ENCODE data around the gene ATP2B2.

ATP2B2 gene

DNA sequence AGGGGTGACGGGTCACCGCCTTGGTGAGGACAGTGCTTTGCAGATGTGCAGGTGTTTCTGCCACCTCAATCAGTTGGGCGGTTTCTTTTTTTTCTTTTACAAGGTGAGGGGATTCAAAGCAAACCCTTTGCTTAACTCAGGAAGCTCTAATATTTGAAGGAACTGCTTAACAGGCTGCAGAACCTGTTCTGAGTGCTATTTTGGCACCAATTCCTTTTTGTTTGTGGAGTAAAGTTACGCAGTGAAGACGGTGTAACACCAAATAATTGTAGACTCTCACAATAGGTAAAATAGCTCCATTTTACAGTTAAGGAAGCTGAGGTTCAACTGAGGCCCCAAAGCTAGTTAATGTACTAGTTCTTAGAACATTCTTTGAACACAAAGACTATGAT is 219.3 kb downstream of the ATP2B2 start:
- DNase-seq (ENCODE audit: insufficient read length, low spot score) (no peak), FAIRE-seq (no peak)
- no peak for TF ChIP-seq POLR2A (IDR thresholded peaks at IDR 0.05; ENCODE audit: low read depth, low read length)

DNA sequence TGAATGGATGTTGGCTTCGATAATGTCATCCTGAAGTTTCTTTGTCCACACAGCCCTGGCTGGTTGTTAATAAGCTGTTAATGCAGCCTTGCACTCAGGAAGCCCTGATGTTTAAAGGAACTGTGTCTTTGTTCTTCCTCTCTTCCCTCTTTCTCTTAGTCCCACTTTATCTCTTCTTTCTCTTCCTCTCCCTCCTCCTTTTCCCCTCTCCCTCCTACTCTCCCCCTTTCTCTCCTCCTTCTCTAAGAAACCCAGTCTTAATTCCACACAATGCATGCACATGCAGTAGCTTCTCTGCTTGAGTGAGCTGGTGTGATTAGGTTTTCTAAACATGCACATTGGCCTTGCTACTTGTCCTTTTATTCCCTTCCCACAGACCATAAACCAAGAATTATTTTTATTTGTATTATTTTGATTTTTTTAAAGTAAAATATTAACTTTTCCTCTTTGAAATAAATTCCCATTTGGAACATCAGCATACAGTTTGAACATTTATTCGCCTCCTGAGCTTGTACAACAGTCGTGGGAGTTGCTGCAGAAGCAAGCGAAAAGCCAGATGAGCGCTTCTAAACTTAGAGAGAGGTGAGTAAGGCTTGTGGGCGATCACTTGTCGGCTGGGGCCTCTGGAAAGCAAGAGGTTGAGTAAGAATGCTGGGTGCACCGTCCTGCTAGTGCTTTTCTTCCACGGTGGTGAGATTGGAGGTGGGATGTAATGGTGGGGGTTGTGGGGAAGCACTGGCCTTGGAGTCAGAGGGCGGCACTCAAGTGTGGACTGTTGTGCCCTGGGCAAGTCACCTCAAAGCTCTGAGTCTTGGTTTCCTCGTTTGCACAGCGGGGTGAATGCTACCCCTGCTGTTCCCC is 219.9 kb downstream of the ATP2B2 start:
- no peak for DNase-seq (ENCODE audit: insufficient read length, low spot score)
- no peak for FAIRE-seq
- no peak for TF ChIP-seq POLR2A (IDR thresholded peaks at IDR 0.05; ENCODE audit: low read depth, low read length)

DNA sequence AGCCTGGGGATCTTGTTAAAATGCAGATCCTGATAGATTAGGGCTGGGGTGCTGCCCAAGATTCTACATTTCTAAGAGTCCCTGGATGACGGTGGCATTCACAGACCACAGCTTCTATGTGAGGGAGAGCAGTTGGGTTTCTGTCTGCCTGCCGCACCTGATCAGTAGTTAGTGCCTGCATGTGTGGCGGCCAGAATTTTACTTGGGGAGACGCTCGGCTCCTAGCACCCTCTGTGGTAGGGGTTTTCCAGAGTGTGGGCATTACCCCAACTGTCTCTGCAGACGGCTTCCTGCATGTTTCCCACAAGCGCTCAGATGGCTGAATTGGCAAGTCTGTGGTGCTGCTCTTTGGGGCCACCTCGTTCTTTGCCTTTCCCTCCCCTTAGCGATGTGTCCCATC is 220.9 kb downstream of the ATP2B2 start:
- TF ChIP-seq POLR2A (IDR thresholded peaks at IDR 0.05; ENCODE audit: low read depth, low read length) = no peak
- FAIRE-seq (no peak), DNase-seq (ENCODE audit: insufficient read length, low spot score) (no peak)

DNA sequence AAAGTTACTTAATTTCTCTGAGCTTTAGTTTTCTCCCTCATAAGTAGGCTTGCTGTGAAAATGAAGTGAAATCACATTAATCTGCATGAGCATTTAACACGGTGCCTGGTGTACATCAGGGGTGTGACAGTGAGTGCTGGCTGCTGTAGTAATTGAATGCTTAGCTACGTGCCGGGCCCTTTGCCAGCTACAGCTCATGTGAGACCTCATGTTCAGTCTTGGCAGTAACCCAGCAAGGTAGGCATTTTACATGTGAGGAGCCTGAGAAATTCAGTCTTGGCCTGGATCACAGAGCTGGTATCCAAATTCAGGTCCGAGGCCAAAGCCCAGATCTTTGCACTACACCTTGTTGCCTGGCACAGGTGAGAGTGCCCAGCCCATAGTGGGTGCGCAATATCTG is 221.7 kb downstream of the ATP2B2 start:
- DNase-seq (ENCODE audit: insufficient read length, low spot score) (no peak), FAIRE-seq (no peak)
- TF ChIP-seq POLR2A (IDR thresholded peaks at IDR 0.05; ENCODE audit: low read depth, low read length) = no peak

DNA sequence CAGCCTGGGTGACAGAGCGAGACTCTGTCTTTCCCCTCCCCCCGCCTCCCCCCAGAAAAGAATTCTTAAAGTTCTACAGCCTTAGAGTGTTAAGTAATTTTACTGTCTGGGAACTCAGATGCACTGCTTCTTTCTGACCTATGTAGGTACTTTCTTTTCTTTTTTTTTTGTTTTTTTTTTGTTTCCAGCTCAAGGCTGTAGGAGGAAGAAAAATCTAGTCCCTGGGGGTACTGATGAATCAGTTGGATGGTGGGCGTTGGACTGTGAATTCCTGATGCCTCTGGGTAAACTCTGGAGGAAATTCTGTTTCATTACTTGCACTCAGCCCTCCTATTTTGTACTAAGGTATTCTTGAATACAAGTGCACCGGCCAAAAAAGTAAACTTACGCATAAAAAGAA is 223.4 kb downstream of the ATP2B2 start:
- no peak for FAIRE-seq
- no peak for DNase-seq (ENCODE audit: insufficient read length, low spot score)
- no peak for TF ChIP-seq POLR2A (IDR thresholded peaks at IDR 0.05; ENCODE audit: low read depth, low read length)

DNA sequence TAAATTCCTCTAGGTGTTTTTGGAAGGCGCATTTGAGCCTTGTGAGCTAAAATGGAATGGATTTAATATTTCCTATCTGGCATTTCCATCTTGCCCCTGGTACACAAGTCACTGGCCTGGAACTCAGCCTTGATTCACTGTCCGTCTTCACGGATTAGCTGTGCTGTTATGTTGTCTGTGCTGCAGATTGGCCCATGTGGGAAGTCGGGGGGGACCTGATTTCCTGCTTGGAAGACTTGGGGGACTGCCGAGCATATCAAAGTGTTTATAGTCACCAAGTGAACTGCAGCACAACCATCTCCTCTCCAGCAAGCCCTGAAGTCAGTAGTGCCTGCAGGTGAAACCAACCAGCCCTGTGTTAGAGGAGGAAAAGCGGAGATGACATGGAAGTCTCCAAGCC is 224.8 kb downstream of the ATP2B2 start:
- no peak for FAIRE-seq
- no peak for TF ChIP-seq POLR2A (IDR thresholded peaks at IDR 0.05; ENCODE audit: low read depth, low read length)
- DNase-seq (ENCODE audit: insufficient read length, low spot score) = no peak

DNA sequence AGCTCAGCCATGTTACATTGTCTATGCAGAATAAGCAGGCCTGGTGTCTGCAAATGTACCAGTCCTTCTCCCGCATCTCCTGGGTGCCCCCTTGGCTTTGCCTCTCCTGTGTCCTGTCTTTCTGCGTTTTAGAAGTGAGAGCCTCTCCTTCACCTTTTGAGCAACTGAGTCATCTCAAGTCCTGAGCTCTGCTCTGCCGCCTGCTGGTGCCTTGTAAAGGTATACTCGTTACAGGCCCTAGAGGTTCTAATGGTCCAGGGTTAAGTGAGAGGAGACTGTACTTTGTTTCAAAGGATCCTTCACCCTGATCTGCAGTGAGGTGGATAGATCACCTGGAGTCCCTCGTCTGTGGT is 225.2 kb downstream of the ATP2B2 start:
- DNase-seq (ENCODE audit: insufficient read length, low spot score) = no peak

DNA sequence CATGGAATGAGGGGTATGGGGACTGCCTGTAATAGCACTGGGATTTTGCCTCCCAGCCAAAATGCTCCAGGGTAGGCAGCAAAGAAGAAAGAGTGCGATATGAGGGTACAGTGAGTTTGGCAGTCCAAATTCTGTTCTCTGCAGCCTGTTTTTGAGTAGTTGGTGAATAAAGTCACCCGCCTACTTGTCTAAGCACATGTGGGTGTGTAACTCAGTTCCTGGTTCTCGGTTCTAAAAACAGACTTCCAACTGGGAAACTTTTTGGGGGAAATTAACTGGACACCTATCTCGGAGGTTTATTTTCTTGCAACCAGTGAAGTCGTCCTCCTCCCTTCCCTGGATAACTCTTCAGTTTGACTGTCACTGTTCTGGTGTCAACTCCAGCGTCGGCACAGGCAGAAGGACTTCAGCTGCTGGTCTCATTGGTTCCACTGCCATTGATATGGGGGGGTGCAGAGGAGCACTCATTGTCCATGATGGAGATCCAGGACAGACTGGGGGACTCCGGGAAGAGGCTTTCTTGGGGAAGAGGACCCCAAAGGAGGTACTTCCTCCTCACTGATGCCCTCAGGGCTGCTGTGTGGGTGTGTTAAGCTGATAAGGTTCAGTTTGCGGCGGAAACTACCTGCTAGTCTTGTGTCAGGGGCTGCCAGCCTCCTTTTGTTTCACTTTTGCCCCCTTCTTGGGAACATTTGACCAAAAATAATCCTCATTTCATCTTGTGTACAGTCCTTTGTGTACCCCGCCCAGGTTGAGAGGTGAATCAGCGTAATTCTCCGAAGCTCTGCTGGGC is 225.8 kb downstream of the ATP2B2 start:
- TF ChIP-seq POLR2A (IDR thresholded peaks at IDR 0.05; ENCODE audit: low read depth, low read length) = no peak
- DNase-seq (ENCODE audit: insufficient read length, low spot score) = no peak
- no peak for FAIRE-seq

More for the DNA sequence above, 225.2 kb downstream of the ATP2B2 start:
- FAIRE-seq = no peak
- no peak for TF ChIP-seq POLR2A (IDR thresholded peaks at IDR 0.05; ENCODE audit: low read depth, low read length)

DNA sequence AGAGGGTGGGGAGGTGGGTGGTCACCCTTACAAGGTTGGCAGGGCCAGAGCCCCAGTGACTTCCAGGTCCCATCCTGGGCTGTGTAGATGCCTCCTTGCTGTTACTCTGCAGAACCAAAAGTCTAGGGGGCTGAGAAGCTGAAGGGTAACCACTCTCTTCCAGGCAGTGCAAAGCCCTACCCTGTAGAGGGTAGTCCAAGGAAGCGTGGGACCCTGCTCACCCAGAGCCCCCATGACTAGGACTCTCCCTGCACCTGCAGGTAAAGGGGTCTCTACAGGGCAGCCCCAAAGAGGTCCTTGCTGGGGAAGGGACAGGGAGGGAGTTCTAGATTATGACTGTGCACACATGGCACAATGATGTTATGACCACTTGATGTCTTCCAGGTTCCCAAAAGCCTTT is 226.9 kb downstream of the ATP2B2 start:
- no peak for FAIRE-seq
- TF ChIP-seq POLR2A (IDR thresholded peaks at IDR 0.05; ENCODE audit: low read depth, low read length) = no peak
- no peak for DNase-seq (ENCODE audit: insufficient read length, low spot score)

DNA sequence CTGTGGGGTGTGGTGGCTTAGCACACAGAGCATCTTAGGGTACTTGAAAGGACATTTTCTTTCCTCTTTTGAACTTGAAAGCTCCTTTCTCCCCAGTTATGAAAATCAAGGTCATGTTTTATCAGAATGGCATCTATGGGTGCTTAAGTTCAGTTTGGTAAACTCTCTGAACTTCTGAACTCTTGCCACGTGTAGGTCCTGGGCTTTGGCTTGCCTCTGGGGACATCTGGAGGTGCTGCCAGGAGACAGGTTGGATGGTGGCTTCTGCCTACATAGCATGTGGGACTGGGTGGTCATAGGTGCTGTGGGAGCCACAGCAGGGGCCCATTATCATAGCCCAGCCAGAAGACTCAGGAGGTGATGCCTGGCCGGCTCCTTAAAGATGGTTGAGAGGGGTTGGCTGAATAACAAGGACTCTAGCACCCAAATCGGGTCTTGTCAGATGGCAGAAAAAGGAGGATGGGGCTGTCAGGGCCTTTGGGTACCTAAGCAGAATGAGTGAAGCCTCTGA is 228.2 kb downstream of the ATP2B2 start:
- no peak for FAIRE-seq
- TF ChIP-seq POLR2A (IDR thresholded peaks at IDR 0.05; ENCODE audit: low read depth, low read length) = no peak

DNA sequence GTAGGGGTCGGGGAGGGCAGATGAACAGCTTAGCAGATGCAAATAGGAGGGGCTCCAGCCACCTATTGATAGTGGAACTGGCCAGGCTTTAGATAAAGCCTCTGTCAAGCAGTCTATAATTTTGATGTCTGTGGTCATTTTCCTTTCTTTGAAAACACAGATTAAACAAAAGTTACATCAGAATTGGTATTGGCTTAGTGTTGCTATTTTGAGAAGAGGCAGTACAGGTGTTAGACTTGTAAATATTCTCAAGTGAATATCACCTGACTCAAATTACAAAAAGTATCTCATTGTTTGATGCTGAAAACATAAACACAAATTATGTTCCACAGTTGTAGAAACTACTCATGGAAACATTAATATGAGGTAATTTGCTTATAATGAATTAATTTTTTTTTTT is 230.8 kb downstream of the ATP2B2 start:
- FAIRE-seq = no peak
- TF ChIP-seq POLR2A (IDR thresholded peaks at IDR 0.05; ENCODE audit: low read depth, low read length) = no peak
- DNase-seq (ENCODE audit: insufficient read length, low spot score) = no peak

More for the DNA sequence above, 228.2 kb downstream of the ATP2B2 start:
- DNase-seq (ENCODE audit: insufficient read length, low spot score) = no peak
